Kidney capillary endothelial cell (primary cell): Measurements from ENCODE around the gene YTHDF1.

Experiments used
- DNase-seq: peaks from one replicate; pipeline ENCODE4 v3.0.0-alpha.2; 2018; ENCODE audit warnings: low spot score

YTHDF1 gene

DNA sequence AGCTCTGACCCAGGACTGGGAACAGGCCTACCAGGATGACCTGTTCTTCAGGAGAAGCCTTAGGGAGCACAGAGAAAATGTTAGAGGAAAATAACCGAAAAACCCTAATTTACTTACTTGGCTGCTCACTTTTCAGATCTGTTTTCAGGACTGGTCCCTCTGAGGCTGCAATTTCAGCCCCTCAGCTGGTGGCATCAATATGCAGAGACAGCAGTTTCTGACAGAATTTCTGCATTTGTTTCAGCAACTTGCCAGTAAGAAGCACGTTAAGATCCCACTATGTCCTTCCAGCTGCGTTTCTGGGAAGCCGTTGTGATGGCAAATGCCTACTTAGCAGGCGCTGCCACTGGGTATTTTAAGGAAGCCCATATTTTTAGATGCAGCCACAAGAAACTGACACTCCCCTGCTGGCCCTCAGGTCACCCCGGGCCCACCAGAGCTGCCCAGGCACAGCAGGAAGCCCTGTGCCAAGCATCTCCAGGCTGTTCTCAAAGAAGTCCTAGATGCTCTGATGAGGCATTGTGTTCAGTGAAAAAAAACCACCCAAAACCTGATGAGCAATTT lies 7.5 kb downstream of the YTHDF1 start:
- DNase-seq, result no peak

GRCh38 chr20:63206878-63207277 lies 9.1 kb downstream of the YTHDF1 start:
- DNase-seq, result no peak

GRCh38 chr20:63205896-63206295 lies 10.0 kb downstream of the YTHDF1 start:
- DNase-seq, result no peak

- no peak for DNase-seq
Measured at GRCh38 chr20:63204362-63204761, 11.6 kb downstream of the YTHDF1 start.

- DNase-seq, result no peak
Measured at GRCh38 chr20:63202811-63203526, 13.0 kb downstream of the YTHDF1 start.

- DNase-seq, result no peak
Measured at GRCh38 chr20:63202021-63202420, 13.9 kb downstream of the YTHDF1 start.

DNA sequence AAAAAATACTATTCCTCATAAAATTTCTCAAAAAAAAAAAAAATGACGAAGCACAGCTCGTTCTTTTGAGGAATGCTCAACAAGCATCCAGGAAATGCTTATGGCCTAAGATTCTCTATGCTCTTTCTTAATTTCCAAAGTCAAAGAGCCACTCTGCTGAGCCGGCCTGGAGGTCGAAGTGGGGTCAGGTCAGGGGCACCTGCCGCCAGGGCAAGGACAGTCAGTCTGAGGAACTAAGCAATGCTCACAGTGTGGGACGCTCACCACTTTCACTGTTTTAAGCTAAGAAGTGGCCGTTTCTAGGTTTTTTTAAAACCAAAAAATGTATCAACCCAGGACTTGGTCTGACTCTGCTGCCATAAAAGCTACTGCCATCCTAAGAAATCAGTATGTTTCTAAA lies 17.3 kb downstream of the YTHDF1 start:
- no peak for DNase-seq

DNA sequence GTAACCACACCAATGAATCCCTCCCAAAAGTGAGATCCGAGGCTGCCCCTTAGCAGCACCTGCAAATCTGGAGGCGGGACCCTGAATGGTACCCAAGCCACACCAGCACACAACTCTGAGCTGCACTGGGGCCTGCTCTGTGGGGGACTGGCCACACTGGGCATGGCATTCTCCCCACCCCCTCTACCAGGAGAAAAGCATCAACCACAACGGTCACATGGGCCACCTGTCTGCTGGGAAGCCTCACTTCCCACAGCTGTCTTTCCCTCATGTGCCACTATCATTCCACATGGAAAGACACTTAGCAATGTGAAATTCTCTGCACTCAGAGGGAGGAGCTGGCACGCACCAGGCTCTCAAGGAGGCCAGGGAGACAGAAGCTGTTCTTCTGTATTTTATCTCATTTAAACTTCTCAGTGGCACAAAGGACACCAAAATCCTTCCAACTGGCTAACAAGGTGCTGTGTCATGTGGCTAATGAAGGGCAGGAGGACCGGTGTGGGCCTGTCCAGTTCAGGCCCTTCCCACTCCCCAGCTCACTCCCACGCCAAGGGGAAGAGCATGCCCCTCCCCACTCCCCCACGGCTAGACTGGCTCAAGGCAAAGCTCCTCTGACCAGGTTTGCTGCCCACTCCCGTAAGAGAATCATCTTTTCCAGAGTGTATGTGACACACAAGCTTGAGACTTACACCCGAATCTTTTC lies 19.0 kb downstream of the YTHDF1 start:
- DNase-seq, result no peak

- no peak for DNase-seq
Measured at GRCh38 chr20:63194797-63195173, 21.1 kb downstream of the YTHDF1 start.

- no peak for DNase-seq
Measured at GRCh38 chr20:63194007-63194796, 21.7 kb downstream of the YTHDF1 start.

DNA sequence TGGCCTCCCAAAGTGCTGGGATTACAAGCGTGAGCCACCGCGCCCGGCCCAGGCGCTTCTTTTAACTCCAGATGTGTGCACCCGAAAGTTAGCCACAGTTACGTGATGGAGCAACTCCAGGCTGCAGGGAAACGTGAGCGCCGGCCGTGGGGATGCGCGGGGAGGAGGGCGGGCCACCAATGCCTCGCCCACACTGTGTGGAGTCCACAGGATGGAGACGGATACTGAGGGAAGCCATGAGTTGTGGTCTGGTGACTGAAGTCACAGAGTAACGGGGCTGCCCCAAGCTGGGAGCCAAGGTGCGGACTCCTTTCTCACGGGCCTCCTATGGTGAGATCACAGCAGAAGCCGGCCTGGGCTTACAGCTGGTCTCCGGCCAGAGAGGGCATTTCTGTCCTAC lies 23.2 kb downstream of the YTHDF1 start:
- DNase-seq, result no peak

GRCh38 chr20:63191400-63191799 lies 24.5 kb downstream of the YTHDF1 start:
- DNase-seq, result no peak

- DNase-seq, result no peak
Measured at GRCh38 chr20:63190828-63191227, 25.1 kb downstream of the YTHDF1 start.

DNA sequence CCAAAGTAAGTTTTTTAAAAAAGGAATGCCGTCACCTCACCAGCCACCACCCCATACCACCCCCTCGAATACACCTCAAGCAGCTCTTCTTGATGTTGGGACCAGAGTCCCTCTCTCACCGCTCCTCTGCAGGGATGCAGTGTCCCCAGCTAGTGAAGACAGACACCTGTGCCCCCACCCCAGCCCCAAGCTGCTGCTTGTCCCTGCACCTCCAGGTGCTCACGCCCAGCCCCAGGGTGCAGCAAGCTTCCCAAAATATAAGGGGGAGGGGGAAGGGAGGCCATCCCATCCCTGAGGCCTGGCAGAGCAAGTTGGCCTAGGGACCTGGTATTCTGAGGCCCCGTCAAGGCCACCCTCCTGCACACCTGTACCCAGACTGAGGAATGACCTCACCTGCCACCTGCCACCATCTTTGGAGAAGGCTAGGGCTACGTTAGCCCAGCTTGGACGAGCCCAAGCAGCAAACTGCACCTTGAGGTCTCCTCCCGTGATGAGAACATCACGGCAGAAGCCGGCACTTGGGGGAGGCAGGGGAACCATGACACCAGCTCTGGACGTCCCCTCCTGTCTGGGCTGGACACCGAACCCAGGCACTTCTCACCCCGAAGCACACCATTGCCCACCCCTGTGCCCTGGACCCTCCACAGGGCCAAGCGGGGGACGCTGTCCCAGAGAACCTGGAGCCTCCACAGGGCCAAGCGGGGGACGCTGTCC lies 25.9 kb downstream of the YTHDF1 start:
- no peak for DNase-seq

- no peak for DNase-seq
Measured at GRCh38 chr20:63189322-63189642, 26.6 kb downstream of the YTHDF1 start.

DNA sequence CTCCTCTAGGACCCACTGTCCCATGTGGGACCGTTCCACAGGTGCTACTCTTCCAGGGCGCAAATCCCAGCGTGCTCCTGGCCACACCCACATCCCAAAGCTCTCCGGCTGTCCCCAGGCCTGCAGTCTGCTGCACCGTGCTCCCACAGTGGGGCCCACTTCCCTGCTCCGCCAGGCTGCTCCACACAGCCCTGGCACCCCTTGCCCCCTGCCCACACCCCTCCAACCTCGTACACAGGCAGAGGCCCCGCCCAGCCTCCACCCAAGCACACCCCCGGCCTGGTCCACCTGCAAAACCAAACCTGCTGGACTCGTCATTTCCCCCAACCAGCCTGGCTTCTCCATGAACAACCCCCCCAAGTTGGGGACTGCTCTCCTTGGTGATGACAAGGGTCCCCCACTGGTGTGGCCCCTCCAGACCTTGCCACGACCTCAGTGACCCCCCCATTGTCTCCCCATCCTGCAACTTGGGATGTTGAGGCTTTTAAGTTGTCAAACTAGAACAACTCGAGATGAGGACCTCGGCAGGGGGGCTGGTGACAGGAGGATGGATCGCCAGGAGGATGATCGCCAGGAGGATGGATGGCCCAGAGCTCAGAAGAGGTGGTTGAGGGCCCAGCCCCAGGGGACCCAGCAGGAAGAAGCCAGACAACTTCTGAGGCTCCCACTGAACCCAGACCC lies 27.1 kb downstream of the YTHDF1 start:
- DNase-seq, result no peak

- DNase-seq, result no peak
Measured at GRCh38 chr20:63188159-63188442, 27.8 kb downstream of the YTHDF1 start.

GRCh38 chr20:63187338-63188158 lies 28.4 kb downstream of the YTHDF1 start:
- no peak for DNase-seq

GRCh38 chr20:63186528-63187316 lies 29.2 kb downstream of the YTHDF1 start:
- DNase-seq, result no peak

- no peak for DNase-seq
Measured at GRCh38 chr20:63186084-63186483, 29.8 kb downstream of the YTHDF1 start.
